ENCODE results near the gene NPTN.
"Not testable (repeated sequence)": the region's sequence is repeated elsewhere in the genome, so short reads cannot be mapped to it uniquely, and the experiment has no call there.

NPTN gene

DNA sequence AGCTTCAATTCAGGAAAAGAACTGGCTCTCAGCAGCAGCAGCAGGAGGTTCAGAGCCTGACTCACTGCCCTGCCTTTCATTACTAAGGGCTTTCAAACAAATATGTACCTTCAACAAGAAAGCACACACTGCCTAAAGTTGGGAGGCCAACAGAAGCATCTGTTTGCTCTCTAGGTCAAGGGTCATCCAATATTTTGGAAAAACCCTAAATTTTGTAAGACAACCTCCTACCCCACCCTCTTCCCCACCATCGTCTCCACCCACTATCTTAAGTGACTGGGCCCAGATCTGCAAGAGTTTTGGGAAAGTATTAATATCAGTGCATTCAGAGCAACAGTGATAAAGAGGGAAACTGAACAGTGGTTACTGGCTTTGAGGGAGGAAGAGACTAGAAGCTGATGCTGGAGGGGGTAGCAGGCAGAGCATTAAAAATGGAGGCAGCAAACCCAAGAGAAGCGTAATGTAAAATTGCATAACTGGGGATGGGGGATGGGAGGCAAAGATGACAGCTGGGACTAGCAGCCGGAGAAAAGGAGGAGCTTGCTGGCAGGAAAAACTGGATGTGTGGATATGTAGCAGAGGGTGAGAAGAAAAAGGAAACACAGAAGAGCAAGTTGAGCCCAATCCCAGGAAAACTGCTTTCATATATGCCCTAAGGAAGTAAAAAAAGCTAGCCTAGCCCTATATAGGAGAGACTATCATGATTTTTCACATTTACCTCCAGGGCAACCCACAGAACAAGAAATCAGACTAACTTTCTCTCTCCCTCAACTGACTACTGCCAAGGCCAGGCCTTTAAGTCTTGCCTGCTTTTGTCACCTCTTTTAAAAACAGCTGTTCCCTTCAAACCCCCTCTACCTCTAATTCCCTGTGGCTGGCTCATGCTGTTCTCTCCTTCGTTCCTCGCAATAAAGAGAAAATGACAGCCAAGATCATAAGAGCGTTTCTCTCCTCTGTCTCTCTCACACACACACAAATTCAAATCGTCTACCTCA is 31.4 kb downstream of the NPTN start:
- no peak for DNase-seq (ENCODE audit: low read depth in 2 of 3, low spot score in 2 of 3)

DNA sequence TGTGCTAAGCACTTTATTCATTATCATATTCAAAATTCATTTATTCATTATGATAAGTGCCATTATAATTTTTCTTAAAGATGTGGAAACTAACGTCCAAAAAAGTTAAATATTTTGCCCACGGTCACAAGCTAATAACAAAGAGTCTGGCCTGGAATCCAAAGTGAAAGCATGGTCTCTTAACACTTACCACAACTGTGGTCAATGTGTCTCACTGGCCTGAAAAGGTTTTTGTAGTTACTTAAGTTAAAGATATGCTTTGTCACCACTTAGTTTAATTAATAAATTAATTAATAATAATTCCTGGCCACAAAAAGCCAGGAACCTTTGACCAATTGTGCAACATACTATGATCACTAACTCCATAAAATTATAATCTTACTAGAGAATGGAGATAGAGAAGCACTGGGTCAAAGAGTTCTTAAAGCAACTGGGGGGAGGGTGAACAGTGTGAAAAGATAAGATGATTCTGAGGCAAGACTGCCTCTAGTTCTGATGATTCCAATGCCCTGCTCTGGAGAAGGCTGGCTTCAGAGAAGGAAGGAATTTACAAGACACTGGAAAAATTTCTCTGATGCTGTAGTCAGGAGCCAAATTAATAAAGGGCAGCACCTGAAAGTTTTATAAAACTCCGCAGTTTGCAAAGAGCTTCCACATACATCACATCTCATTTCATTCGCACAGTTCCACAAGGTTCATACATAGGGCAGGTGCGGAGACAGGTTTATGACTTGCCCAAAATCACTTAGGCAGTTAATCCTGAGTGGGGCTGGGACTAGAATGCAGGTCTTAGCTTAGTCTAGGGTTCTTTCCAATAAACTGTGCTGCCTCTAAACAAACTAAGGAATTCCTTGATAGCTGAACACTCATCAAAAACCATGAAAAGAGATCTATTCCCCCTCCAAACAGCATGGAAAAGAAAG is 32.5 kb downstream of the NPTN start:
- no peak for DNase-seq (ENCODE audit: low read depth in 2 of 3, low spot score in 2 of 3)

DNA sequence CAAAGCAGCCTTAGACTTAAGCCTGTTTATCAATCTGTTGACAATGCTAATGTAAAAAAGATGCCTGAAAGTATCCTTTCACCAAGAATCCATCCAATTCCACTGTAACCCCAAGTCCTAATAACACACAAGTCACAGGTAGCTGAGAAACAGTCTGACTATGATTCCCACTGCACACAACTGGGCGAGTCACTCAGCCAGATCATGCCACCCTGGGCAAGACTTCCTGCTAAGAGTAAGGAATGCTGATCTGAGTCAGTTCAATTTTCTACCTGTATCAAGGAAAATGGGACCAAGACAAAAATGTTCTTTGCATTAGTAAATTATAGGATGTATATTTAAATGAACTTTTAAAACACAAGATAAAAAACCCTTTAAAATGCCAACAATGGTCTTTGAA is 33.3 kb downstream of the NPTN start:
- DNase-seq (ENCODE audit: low read depth in 2 of 3, low spot score in 2 of 3) = no peak

DNA sequence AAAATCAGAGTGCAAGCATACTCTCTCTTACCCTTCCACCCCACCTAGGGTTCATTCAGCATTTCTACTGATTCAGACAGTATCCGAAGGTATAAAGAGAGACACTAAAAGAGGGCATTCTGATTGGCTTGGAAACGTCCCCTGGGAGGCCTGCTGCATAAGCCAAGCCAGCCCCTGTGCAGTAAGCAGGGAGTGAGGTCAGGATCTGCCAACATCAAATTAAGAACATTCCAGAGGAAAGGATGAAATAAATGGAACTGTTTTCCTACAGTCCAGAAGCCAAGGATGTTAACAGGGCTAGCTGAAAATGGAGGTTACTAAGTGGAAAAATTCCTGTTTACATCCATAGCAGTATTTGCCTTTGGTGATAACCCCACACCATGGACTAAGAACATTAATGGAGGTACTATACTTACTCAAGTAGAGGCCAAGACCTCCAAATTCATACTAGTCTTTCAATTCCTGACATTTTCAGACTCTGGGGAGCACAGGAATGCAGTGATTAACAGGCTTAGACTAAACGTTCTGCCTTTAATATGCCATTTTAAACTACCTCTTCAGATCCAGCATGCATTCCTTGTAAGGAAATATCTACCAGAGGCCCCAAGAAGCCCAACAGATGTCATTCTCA is 34.5 kb downstream of the NPTN start:
- DNase-seq (ENCODE audit: low read depth in 2 of 3, low spot score in 2 of 3) = no peak

DNA sequence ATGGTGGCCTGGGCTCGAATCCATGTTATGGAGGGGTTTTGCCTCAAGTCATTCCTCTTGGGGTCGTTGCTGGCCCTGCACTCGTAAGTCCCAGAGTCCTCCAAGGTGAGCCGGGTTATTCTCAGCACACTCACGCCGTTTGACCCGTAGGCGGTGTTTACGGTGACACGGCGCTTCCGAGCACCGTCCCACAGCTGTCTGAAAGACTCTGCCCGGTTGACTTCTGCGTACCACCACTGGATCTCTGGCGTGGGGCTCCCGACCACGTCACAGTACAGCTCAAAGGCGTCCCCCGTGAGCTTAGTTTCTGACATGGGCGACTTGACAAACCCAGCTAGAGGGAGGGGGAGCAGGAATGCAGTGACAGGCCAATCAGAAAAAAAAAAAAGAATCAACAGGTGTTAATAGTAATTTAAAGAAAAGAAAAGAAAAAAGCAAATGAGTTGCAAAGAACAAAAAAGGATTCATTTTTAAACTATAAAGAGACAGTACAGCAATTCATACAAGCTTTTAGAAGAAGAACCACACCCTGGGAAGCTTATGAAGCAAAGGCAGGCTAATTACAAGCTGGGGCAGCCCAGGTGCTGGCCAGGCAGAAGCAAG is 36.1 kb downstream of the NPTN start:
- no peak for DNase-seq (ENCODE audit: low read depth in 2 of 3, low spot score in 2 of 3)

DNA sequence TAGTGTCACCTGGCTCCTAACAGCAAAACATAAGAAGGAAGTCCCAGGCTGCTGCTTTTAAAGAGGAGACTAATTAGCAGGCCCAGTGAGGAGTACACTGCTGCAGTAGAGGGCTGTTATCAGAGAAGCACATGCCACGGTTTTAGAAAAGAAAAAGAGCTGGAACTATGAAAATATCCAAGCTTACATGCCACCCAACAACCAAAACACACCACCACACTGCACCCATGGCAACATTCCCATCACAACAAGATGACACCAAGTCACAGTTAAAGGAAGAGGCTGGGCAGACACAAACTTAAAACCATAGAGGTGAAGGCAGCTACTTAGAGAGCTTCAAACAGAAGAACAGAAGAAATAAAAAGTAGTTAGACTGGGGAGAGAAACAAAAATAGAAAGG is 37.0 kb downstream of the NPTN start:
- DNase-seq (ENCODE audit: low read depth in 2 of 3, low spot score in 2 of 3) = no peak

DNA sequence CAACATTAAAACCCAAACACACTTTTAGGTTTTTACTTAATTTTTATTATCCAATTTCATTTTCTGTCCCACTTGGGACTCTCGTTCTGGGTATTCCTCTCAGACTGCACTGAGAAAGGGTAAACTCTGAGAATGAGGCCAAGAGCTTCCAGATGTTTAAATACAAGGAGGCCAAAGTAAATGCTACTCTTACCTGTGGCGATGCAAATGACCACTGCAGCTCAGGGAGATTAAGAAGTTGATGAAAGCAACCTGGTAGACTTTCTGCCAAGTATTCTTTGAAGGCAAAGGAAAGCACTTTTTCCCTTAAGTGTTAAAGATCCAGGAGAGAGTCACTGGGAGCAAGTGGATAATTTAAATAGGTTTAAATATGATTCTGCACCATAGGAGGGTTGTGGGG is 39.1 kb downstream of the NPTN start:
- DNase-seq (ENCODE audit: low read depth in 2 of 3, low spot score in 2 of 3) = no peak

DNA sequence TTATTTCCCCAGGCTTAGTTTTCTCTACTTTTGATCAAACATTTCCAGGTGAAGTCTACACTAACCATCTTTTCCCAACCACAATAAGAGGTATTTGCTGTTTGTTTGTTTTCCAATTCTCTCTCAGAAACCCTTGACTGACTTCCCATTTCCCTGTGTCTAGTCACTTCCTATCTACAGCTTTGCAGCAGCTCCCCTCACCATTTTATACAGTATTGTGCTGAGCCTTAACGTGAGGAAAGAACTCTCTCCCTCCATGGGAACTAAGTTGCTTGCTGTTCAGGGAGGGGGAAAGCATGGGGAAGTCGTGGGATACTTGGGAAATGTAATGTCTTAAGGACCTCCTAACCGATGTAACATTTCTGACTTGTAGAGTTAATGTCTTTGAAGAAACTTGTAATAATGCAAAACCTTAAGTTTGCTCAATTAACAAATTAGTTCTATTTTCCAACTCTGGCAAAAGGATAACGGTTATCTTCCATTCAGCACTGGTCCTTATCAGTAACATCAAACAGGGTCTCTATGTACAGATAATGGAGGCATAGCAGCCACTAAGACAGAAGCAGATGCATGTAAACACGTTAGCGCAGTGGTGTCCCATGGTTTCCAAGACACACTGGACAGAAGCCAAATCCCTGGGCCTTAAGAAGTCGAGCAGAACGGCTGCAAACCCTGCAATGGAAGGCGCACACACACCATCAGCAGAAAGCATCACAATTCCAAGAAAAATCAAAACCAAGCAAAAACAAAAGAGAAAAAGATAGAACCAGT is 39.7 kb downstream of the NPTN start:
- no peak for DNase-seq (ENCODE audit: low read depth in 2 of 3, low spot score in 2 of 3)

DNA sequence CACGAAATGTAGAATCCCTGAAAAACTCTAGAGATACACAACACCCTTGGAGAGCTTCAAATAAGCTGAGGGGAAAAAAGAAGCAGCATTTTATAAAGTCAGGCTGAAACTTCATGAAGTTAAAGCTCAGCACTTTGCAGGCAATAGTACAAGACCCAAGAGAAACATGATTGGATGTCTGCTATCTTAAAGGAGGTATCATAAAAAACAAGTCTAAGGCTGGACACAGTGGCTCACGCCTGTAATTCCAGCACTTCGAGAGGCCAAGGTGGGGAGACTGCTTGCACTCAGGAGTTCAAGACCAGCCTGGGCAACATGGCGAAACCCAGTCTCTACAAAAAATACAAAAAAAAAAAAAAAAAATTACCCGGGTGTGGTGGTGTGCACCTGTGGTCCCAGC is 42.9 kb downstream of the NPTN start:
- DNase-seq (ENCODE audit: low read depth in 2 of 3, low spot score in 2 of 3) = no peak

DNA sequence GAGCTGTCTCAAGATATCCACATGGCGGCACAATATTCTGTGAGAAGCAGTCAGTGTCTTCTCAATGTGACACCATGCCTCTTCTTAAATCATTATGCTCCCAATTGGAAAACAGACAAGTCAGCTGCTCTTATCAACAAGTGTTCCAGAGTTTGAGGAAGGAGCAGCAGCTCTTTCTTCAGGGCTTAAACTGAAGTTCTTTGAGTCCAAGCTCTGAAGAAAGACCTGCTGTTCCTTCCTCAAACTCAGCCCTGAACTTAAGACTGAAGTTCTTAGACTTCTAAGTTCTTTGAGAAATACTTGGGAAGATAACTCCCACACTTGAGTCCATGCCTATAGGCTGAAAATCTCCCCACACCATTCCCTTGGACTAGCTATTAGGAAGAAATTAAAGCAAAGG is 43.4 kb downstream of the NPTN start:
- no peak for DNase-seq (ENCODE audit: low read depth in 2 of 3, low spot score in 2 of 3)

DNA sequence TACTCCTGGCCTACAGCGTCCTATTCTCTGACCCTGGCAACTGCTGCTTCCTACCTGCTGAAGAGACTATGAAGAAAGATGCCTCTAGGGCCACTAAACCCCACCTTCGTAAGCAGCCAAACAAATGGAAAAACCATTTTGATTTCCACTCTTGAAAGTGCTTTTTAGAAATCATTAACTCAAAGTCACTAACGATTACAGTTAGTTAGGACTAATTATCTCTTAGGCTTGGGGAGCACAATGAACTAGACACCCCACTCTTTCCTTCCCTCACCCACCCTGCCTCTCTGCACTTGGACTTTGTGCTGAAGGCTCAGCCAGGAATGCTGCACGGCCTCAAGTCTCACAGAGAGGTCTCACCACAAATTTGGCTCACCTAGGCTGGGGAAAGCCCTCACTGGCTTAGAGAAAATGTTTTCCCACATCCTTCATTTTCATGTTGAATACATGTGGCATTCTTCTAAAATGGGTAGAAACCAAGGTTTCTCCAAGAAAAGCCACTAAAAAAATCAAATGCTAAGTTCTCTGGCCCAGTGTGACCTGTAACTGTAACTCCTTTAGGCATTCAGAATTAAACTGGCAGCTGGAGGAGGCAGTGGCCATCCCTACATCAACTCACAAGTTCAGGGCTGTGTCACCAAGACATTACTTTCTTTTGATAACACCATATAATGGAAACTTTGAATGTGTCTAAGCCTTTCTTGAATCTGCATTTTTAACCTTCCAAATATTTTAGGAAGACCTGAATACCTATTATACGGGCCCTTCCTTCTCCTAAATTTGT is 47.1 kb downstream of the NPTN start:
- no peak for DNase-seq (ENCODE audit: low read depth in 2 of 3, low spot score in 2 of 3)

DNA sequence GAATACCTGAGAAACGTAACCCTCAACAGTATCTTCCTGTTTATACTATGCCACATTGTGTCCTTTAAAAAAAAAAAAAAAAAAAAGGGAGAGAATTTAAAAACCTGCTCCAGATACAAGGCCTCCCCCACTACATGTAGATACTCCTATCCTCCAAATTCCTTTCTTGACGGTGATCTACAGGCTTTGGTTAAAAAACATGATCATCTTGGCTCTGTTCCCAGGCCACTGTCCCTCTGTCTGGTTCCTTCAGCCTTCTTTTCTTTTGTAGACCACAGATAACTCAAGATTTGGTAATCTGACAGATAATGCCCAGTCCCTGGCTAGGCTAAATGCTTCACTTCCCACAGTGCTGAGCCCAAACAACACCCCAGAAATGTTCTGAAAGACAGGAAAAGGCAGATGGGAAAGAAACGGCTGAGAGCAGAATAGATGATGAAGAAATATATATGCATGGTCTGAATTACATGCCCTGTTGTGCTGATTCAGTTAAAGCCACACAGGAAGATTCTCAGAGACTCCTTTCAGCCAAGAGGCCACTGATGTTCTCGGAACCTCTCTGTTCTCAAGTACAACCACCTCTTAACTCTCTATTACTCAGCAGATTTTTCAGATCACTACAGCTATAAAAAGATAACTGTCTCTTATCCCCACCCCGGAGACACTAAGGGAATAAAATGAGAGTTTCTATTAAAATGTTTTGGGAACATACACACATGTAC is 48.3 kb downstream of the NPTN start:
- no peak for DNase-seq (ENCODE audit: low read depth in 2 of 3, low spot score in 2 of 3)

DNA sequence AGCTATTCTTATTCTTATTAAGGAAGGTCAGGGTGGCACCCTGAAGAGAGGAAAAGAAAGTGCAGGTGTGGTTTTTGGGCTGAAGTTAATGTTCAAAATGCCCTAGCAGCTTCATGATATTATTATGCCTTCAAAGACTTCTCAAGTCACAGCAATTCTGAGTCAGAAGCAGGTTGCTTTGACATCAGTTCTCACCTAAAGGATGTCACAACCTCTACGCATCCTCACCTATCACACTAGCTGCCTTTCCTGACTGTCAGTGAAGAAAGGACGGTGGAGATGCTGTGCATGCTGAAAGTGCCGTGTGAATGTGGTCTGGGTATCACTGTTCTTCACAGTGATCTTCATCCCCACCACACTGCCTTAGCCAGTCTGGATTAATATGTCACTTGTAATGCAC is 49.6 kb downstream of the NPTN start:
- no peak for DNase-seq (ENCODE audit: low read depth in 2 of 3, low spot score in 2 of 3)

DNA sequence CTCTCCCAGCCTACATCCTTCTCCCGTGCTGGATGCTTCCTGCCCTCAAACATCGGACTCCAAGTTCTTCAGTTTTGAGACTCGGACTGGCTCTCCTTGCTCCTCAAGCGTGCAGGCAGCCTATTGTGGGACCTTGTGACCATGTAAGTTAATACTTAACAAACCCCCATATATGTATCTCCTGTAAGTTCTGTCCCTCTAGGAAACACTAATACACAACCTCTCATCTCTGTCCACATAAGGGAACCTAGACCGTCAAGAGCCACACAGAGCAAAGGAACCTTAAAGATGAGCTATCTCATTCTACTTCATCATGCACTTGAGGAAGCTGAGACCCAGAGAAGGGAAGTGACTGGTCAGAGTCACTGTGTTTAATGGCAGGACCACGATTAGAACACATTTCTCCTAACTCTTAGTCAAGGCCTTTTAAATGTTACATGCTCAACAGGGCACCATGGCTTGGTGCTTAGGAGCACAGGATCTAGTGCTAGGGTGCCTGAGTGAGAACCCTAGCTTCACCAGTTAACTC is 50.3 kb downstream of the NPTN start:
- no peak for DNase-seq (ENCODE audit: low read depth in 2 of 3, low spot score in 2 of 3)

DNA sequence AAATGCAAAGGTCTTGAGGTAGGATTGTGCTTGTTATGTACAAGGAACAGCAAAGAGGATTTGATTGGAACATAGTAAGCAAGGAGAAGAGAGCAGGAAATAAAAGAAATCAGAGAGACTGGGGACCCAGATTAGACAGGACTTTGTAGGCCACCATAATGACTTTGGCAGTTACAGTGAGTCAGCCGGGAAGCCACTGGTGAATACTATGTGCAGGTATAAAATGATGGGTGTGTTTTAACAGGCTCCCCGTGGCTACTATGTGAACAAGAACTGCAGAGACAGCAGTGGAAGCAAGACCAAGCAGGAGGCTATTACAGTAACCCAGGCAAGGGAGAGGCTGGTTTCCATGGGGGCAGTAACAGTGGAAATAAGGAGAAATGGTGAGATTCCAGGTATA is 55.2 kb downstream of the NPTN start:
- DNase-seq (ENCODE audit: low read depth in 2 of 3, low spot score in 2 of 3) = no peak

DNA sequence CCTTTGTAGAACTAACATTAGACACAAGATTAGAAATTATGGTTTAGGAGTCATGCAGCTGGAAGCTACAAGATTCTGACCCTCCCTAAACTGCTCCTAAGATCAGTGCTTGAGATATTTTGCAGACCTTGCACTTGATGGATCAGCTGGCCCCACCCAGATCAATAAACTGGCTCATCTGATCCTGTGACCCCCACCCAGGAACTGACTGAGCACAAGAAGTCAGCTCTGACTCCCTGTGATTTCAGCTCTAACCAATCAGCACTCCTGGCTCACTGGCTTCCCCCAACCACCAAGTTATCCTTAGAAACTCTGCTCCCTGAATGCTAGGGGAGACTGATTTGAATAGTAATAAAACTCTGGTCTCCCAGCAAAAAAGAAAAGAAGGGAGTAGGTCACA is 55.6 kb downstream of the NPTN start:
- not testable (repeated sequence) for DNase-seq (ENCODE audit: low read depth in 2 of 3, low spot score in 2 of 3)

DNA sequence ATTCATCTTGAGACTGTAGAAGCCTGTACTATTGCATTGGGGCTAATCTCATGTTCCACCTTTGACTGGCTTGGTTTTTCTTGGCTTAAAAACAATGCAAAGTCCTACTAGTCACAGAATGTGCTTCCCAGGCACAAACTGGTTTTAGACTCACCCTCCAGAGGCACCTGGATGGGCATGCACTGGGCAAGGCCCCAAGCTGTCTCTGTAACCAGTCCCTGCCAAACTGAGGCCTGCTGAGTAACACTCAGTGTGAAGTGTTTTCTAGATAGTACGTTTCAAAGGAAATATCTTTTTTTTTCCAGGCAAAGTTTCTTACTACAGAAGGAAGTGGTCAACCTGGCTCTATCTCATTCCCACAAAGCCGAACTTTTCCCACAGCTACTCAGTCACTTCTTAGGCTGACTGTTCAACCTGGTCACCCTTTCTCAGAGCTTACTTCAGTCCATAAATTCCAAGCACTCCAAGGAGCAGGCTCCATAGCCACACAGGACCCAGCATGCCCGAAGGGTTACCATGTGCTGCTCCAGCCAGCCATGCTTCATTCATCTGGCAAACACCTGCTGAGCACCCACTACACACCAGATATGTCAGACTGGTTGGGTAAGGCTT is 57.4 kb downstream of the NPTN start:
- DNase-seq (ENCODE audit: low read depth in 2 of 3, low spot score in 2 of 3) = no peak

DNA sequence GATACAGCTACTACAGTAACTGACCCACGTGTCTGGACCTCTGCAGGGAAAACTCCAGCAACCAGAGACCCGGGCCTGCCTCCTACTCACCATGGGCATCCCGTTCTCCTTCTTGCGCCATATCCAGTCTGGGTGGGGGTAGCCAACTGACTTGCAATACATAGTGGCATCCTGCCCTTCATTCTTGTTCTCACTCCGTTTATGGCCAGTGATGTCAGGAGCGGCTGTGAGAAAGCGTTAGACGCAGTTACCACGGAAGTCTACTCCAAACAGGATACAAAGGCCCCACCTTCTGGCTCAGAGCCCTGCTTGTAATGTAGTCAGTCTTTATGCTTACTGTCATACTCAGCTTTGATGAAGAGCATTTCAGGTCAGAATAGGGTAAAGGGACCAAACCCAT is 59.6 kb downstream of the NPTN start:
- no peak for DNase-seq (ENCODE audit: low read depth in 2 of 3, low spot score in 2 of 3)

Data from activated CD8-positive, alpha-beta memory T cell treated with anti-CD3 and anti-CD28 coated beads for 48 hours (primary cell).